ENCODE data around the gene CAMSAP2.

CAMSAP2 gene

DNA sequence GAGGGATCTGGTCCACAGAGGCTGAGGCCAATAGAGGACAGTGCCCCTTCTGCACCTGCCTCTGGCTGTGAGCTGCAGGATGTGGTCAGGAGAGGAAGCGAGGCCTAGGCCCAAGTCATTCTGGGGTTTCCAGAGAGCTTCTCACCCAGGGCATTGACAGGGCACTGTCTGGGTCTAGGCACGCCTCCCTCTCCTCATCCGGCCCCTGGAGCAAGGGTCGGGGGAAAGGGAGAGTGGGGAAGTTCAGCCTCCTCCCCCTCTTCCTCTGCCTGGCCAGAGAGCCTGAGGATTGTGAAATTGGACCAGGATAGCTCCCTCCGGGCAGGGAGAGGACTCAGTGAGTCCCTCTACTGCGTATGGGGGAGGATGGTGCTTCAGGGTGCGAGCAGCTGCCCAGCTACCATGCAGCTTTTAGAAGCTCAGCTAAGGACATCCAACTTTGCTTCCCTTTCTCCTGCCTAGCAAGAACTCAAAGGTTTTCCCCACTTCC is 149.7 kb downstream of the CAMSAP2 start:
- Histone ChIP-seq H3K27ac (ENCODE audit: low read length) (no peak overlapping the region), H3K36me3 (ENCODE audit: control insufficient read depth, insufficient read depth, low read length) (no peaks in the 10 kb centered on the region), H3K27me3 (ENCODE audit: control insufficient read depth, insufficient read depth, low read length) (no peaks in the 10 kb centered on the region), H3K4me3 (ENCODE audit: low read length) (no peak overlapping the region), H3K4me1 (ENCODE audit: control insufficient read depth, insufficient read depth, low read length) (peaks cover 4% of the 10 kb centered on the region; the same call in 1 of the 2 replicates), H3K9me3 (ENCODE audit: control insufficient read depth, insufficient read depth, low read length) (no peaks in the 10 kb centered on the region)
- no CpG with 5 or more reads among the region's 7 CpGs for WGBS (ENCODE audit: insufficient coverage, insufficient read length)
- no peak for DNase-seq (ENCODE audit: low read depth, low spot score)

DNA sequence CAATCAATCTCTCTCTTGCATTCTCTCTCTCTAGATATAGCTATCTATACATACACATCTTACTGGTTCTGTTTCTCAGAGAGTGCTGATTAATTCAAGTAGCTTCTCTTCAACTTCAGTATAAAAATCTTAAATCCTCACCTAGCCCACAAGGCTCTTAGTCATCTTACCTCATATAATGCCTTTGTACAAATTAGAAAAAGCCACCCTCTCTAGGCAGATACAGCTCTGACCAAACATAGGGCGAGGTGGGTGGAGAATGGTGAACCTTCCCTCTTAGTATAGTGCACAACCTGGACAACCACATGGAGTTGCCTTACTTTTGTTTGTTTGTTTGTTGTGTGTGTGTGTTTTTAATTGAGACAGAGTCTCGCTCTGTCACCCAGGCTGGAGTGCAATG is 150.9 kb downstream of the CAMSAP2 start:
- Histone ChIP-seq H3K27ac (ENCODE audit: low read length) (no peak overlapping the region), H3K4me3 (ENCODE audit: low read length) (no peak overlapping the region), H3K4me1 (ENCODE audit: control insufficient read depth, insufficient read depth, low read length) (peaks cover 14% of the 10 kb centered on the region), H3K9me3 (ENCODE audit: control insufficient read depth, insufficient read depth, low read length) (no peaks in the 10 kb centered on the region), H3K27me3 (ENCODE audit: control insufficient read depth, insufficient read depth, low read length) (no peaks in the 10 kb centered on the region), H3K36me3 (ENCODE audit: control insufficient read depth, insufficient read depth, low read length) (no peaks in the 10 kb centered on the region)
- DNase-seq (ENCODE audit: low read depth, low spot score) = no peak
- no CpG with 5 or more reads among the region's 2 CpGs for WGBS (ENCODE audit: insufficient coverage, insufficient read length)

DNA sequence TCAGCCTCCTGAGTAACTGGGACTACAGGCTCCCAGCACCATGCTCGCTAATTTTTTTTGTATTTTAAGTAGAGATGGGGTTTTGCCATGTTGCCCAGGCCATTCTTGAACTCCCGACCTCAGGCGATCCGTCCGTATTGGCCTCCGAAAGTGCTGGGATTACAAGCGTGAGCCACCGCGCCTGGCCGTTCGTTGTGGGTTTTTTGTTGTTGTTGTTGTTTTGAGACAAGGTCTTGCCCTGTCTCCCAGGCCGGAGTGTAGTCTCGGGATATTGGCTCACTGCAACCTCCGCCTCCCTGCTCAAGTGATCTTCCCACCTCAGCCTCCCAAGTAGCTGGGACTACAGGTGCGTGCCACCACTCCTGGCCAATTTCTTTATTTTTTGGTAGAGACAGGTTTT is 151.3 kb downstream of the CAMSAP2 start:
- Histone ChIP-seq H3K4me1 (ENCODE audit: control insufficient read depth, insufficient read depth, low read length) (peaks cover 18% of the 10 kb centered on the region), H3K36me3 (ENCODE audit: control insufficient read depth, insufficient read depth, low read length) (no peaks in the 10 kb centered on the region), H3K4me3 (ENCODE audit: low read length) (no peak overlapping the region), H3K27me3 (ENCODE audit: control insufficient read depth, insufficient read depth, low read length) (no peaks in the 10 kb centered on the region), H3K9me3 (ENCODE audit: control insufficient read depth, insufficient read depth, low read length) (no peaks in the 10 kb centered on the region), H3K27ac (ENCODE audit: low read length) (no peak overlapping the region)
- DNase-seq (ENCODE audit: low read depth, low spot score) = no peak
- no CpG with 5 or more reads among the region's 15 CpGs for WGBS (ENCODE audit: insufficient coverage, insufficient read length)

DNA sequence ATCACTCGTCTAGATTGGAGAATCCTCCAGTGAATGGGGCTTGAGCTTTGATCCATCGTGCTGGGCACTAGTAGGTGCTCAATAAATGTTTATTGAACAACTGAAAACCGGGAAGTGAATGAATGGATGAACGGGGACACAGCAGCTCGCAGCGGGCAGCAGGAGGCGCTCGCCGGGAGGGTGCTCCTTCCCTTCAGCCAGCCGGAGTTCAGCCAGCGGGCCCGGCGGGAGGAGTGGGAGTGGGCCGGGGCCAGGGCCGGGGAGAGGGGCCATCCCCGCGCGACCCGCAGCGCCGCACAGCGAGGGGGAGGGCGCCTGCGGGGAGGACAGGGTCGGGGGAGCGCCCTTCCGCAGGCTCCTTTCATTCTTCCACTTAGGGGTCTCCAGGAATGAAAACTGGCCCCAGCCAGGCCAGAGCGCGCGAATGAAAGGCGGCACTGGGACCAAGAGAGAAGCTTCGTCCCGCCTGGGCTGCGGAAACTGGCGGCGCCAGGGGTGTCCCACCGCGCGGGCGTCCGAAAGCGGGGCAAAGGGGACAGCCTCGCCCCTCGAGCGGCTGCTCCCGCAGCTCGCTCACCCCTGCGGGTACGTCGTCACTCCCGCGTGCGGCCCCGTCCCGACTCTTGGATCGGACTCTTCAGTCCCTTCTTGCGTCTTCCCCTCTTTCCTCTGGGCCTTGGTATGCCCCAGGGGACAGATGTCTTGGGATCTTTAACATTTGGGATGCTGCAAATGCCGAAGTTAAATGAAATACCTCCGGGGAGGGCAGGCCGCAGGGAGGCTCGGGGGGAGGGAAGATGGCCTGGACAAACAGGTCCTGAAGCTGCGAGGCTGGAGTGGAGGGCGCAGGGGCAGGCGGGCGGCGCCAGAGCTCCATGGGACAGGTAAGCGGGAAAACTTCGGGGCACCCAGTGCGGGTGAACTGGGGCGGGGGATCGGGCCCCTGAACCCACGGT is 152.4 kb downstream of the CAMSAP2 start:
- no peaks in the 10 kb centered on the region for H3K9me3 ChIP-seq (ENCODE audit: control insufficient read depth, insufficient read depth, low read length)
- peaks cover 26% of the 10 kb centered on the region for H3K4me1 ChIP-seq (ENCODE audit: control insufficient read depth, insufficient read depth, low read length)
- no peaks in the 10 kb centered on the region for H3K27me3 ChIP-seq (ENCODE audit: control insufficient read depth, insufficient read depth, low read length)
- no CpG with 5 or more reads among the region's 72 CpGs for WGBS (ENCODE audit: insufficient coverage, insufficient read length)
- no peaks in the 10 kb centered on the region for H3K36me3 ChIP-seq (ENCODE audit: control insufficient read depth, insufficient read depth, low read length)
- DNase-seq (ENCODE audit: low read depth, low spot score) = no peak
- H3K27ac ChIP-seq (ENCODE audit: low read length) = no peak overlapping the region
- H3K4me3 ChIP-seq (ENCODE audit: low read length) = peak overlapping the region; percentile 48; the same call in 1 of the 2 replicates

DNA sequence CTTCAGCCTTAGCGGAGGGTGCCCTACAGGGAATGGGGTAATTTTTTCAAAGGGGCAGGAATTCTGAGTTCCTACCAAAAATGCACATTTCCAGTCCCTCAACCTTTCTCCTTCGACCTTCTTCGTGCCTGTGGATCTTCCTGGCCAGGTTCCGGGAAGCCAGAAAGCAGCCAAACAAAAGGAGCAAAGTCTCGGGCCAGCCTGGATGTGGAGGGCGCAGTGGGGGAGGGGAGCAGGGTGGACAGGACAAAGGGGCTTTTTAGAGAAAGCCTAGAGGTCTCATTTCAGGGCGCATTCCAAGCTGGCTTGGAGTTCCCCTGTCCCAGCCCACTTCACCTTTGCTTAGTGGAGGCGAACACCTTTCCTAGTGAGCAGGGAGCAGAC is 153.1 kb downstream of the CAMSAP2 start:
- Histone ChIP-seq H3K4me1 (ENCODE audit: control insufficient read depth, insufficient read depth, low read length) (peaks cover 28% of the 10 kb centered on the region), H3K4me3 (ENCODE audit: low read length) (peak overlapping the region; percentile 48; the same call in 1 of the 2 replicates), H3K27ac (ENCODE audit: low read length) (no peak overlapping the region), H3K27me3 (ENCODE audit: control insufficient read depth, insufficient read depth, low read length) (no peaks in the 10 kb centered on the region), H3K36me3 (ENCODE audit: control insufficient read depth, insufficient read depth, low read length) (no peaks in the 10 kb centered on the region), H3K9me3 (ENCODE audit: control insufficient read depth, insufficient read depth, low read length) (no peaks in the 10 kb centered on the region)
- WGBS (ENCODE audit: insufficient coverage, insufficient read length) = no CpG with 5 or more reads among the region's 8 CpGs
- DNase-seq (ENCODE audit: low read depth, low spot score) = no peak

DNA sequence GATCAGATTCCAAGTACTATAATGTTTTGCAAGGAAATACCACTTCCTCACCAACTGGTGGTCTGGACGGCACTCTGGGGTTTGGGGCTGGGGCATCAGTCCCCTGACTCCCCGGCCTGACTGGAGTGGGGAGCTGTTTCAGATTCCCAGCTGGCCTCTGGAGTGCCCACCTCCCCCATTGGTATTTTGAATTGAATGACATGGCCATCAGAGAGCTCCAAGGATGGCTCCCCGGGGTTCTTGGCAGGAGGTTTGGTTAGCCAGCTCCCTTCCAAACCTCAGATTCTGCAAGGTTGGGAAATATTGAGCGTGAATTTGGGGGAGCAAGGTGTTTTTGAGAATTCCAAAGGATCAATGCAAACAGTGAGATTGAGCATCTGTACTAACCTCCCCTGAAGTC is 153.9 kb downstream of the CAMSAP2 start:
- Histone ChIP-seq H3K36me3 (ENCODE audit: control insufficient read depth, insufficient read depth, low read length) (no peaks in the 10 kb centered on the region), H3K4me1 (ENCODE audit: control insufficient read depth, insufficient read depth, low read length) (peaks cover 29% of the 10 kb centered on the region), H3K27me3 (ENCODE audit: control insufficient read depth, insufficient read depth, low read length) (no peaks in the 10 kb centered on the region), H3K27ac (ENCODE audit: low read length) (no peak overlapping the region), H3K9me3 (ENCODE audit: control insufficient read depth, insufficient read depth, low read length) (no peaks in the 10 kb centered on the region), H3K4me3 (ENCODE audit: low read length) (peak overlapping the region; percentile 48; the same call in 1 of the 2 replicates)
- no peak for DNase-seq (ENCODE audit: low read depth, low spot score)
- no CpG with 5 or more reads among the region's 4 CpGs for WGBS (ENCODE audit: insufficient coverage, insufficient read length)

DNA sequence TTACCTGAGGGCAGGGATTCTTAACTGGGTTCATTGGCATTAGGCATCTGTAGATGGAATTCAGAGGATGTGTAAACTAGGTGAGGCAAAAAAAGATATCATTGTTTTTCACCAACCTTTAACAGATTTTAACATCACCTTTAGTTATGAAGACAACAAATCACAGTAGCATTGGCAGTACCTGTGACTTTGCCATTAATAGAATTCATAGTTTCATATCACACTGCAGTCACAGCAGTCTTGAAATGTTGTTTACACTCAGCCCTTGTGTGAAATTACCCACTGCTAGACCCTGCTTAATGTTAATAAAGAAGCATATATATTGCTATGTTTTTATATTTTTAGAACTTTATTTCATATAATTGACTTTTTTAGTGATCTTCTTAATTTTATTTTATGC is 154.3 kb downstream of the CAMSAP2 start:
- Histone ChIP-seq H3K4me3 (ENCODE audit: low read length) (peak overlapping the region; percentile 48; the same call in 1 of the 2 replicates), H3K27me3 (ENCODE audit: control insufficient read depth, insufficient read depth, low read length) (no peaks in the 10 kb centered on the region), H3K4me1 (ENCODE audit: control insufficient read depth, insufficient read depth, low read length) (peaks cover 29% of the 10 kb centered on the region), H3K36me3 (ENCODE audit: control insufficient read depth, insufficient read depth, low read length) (no peaks in the 10 kb centered on the region), H3K9me3 (ENCODE audit: control insufficient read depth, insufficient read depth, low read length) (no peaks in the 10 kb centered on the region), H3K27ac (ENCODE audit: low read length) (no peak overlapping the region)
- no peak for DNase-seq (ENCODE audit: low read depth, low spot score)

DNA sequence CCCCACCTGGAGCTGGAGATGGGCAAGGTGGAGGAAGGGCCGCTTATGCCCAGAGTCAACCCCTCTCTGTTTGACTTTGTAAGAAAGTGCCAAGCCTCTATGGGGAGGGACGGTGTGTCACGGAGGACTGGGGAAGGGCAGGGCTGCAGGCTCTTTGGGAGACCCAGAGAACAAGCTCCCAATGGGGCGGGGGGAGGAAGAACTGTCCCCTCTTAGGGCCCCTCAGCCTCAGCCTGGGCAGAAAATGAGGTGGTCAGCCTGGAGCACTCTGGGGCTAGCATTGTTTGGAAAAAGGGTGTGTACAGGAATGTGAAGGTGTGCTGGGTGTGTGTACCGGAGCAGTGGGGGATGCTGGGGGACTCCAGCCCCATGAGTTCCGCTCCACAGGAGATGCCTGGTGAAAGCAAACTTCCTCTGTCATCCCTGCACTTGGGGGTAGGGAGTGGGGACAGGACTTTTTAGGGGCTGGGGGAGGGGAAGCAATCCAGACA is 154.8 kb downstream of the CAMSAP2 start:
- Histone ChIP-seq H3K36me3 (ENCODE audit: control insufficient read depth, insufficient read depth, low read length) (peaks cover 2% of the 10 kb centered on the region), H3K4me1 (ENCODE audit: control insufficient read depth, insufficient read depth, low read length) (peaks cover 25% of the 10 kb centered on the region), H3K27me3 (ENCODE audit: control insufficient read depth, insufficient read depth, low read length) (no peaks in the 10 kb centered on the region), H3K9me3 (ENCODE audit: control insufficient read depth, insufficient read depth, low read length) (no peaks in the 10 kb centered on the region), H3K27ac (ENCODE audit: low read length) (no peak overlapping the region), H3K4me3 (ENCODE audit: low read length) (no peak overlapping the region)
- no peak for DNase-seq (ENCODE audit: low read depth, low spot score)
- no CpG with 5 or more reads among the region's 6 CpGs for WGBS (ENCODE audit: insufficient coverage, insufficient read length)

DNA sequence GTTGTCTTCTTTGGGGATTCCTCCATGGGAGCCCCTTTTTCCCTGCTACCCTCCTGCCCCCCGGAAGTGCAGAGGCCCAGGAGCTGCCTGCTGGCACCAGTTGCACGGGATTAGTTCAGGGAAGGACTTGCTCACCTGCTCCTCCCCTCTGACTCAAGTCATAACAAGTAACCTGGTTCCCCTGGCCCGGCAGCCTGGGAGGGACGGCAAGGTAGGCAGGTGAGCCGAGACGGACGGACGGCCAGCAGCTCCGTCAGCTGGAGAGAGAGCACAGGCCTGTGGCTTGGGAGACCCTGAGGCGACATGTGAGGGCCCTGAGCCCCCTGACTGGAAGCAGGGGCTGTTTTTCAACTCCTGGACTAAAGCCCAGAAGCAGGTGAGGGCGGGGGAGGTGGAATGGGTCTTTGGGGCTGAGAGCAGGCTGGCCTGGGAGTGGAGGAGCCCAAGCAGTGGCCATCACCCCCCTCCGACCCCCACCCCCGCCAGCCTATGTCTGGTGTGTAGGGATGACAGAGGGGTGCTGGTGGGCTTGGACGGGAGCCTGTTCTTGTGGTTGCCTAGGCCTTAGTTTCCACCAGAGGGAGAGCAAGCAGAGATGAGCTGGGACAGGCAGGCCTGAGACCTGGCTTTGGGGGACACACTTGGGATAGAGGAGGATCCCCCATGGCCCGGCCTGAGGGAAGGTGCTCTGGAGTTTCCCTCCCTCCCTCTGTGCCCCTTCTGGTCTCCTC is 156.2 kb downstream of the CAMSAP2 start, which contains the start of gene INAVA:
Gene INAVA, plus strand, starts transcription at position 189 of the 731 bp plus-strand sequence. CDS start 3,501 bp downstream, outside the sequence.
- Histone ChIP-seq H3K4me1 (ENCODE audit: control insufficient read depth, insufficient read depth, low read length) (peaks cover 24% of the 10 kb centered on the region), H3K36me3 (ENCODE audit: control insufficient read depth, insufficient read depth, low read length) (peaks cover 15% of the 10 kb centered on the region), H3K27me3 (ENCODE audit: control insufficient read depth, insufficient read depth, low read length) (no peaks in the 10 kb centered on the region), H3K27ac (ENCODE audit: low read length) (no peak within 1 kb of the TSS), H3K4me3 (ENCODE audit: low read length) (no peak within 1 kb of the TSS), H3K9me3 (ENCODE audit: control insufficient read depth, insufficient read depth, low read length) (no peaks in the 10 kb centered on the region)
- WGBS (ENCODE audit: insufficient coverage, insufficient read length) = no CpG with 5 or more reads among the region's 15 CpGs
- DNase-seq (ENCODE audit: low read depth, low spot score) = no peak

DNA sequence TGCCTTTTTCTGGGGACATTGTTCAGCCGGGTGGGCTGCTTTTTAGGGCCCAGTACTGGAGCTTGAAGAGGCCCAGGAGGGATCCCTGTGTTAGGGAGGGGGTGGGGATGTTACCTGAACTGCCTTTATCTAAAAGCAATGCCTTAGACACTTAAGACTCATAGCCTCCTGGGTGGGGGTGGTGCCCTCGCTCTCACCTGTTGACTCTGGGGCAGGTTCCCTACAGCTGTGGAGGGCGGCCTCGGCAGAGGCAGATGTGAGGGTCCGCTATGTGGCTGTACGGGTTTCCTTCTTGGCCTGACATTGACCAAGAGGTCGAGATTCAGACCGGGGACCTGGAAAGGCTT is 156.7 kb downstream of the CAMSAP2 start:
- Histone ChIP-seq H3K27me3 (ENCODE audit: control insufficient read depth, insufficient read depth, low read length) (no peaks in the 10 kb centered on the region), H3K4me3 (ENCODE audit: low read length) (no peak overlapping the region), H3K4me1 (ENCODE audit: control insufficient read depth, insufficient read depth, low read length) (peaks cover 24% of the 10 kb centered on the region), H3K9me3 (ENCODE audit: control insufficient read depth, insufficient read depth, low read length) (no peaks in the 10 kb centered on the region), H3K27ac (ENCODE audit: low read length) (no peak overlapping the region), H3K36me3 (ENCODE audit: control insufficient read depth, insufficient read depth, low read length) (peaks cover 21% of the 10 kb centered on the region)
- no CpG with 5 or more reads among the region's 8 CpGs for WGBS (ENCODE audit: insufficient coverage, insufficient read length)
- DNase-seq (ENCODE audit: low read depth, low spot score) = no peak

All from iPS DF 6.9 (cell line).